HG03108 (cell line): ENCODE results near the gene MBD3L1.

Source experiments
- ATAC-seq: cut with Tn5 transposase; IDR thresholded peaks from one replicate; pipeline ENCODE4 v1.9.1; 2021; ENCODE audit warnings: moderate library complexity; ENCODE audit not compliant: unreplicated experiment

MBD3L1 gene

DNA sequence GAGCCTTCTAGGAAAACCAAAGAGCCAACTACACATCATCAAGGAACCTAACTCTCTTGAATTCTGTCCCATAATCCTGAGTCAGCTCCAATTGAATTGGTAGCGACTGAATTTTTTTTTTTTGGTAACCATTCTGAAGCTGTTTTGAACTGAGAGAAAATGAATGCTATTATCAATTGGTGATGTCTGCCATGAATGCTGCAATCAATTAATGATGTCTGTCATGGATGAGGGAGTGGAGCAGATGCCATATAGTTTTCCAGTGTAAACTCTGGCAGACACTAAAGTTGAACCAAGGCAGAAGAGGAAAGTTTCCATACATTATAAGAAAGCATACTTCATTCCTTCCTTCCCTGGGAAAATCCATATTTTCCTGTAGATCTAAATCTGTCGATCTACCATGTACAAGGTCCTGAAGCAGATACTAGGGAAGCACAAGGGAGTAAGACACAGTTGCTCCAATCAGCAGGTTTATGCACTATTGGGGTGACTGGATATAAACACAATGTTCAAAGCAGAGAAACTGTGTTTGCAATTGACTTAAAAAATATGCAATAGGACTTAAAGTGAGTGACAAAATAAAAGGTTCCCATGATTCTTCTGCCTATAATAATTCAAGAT, 48.8 kb downstream of the MBD3L1 start:
- no peak for ATAC-seq

DNA sequence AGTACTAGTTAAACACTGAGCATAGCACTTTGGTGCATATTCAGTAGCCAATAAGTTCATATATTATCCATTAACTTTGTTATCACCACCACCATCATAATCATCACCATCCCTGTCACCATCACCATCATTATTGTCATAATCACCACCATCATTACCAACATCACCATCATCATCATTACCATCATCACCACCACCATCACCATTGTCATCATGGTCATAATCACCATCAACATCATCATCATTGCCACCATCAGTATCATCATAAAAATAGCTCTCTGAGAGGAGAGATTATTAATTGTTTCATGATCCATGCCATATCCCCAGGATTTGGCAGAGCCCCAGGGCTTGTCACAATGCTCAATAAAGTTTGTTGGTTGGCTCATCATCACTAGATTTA, 49.3 kb downstream of the MBD3L1 start:
- no peak for ATAC-seq

DNA sequence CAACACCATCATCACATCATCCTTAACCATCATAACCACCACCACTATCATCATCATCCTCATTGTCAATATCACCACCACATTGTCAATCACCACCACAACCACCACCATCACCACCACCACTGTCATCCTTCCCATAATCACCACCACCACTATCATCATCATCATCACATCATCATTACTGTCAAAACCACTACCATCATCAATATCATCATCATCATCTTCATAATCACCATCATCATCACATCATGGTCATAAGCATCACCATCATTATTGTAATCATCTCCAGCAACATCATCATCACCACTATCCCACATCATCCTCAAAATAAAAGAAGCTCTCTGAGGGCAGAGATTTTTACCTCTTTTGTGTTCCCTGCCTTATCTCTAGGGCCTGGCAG, 52.2 kb downstream of the MBD3L1 start:
- no peak for ATAC-seq

DNA sequence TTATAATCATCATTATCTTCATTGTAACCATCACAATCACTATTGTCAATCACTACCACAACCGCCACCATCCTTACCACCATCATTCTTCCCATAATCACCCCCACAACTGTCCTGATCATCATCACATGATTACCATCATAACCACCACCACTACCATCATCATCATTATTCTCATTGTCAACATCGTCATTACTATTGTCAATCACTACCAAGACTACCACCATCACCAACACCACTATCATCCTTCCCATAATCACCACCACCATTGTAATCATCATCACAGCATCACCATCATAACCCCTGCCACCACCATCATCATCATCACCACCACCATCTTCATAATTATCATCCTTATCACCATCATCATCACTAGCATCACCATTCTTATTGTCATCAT, 55.2 kb downstream of the MBD3L1 start:
- ATAC-seq, result no peak

DNA sequence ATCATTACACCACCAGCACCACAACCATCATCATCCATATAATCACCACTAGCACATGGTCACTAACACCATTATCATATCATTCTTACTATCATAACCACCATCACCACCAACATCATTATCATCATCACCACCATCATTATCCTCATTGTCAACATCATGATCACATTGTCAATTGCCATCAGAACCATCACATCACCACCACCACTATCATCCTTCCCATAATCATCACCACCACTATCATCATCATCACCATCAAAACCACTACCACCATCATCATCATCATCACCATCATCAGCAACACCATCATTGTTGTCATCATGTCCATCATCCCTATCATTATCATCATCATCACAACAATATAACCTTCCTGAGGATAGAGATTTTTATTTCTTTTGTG, 58.1 kb downstream of the MBD3L1 start:
- no peak for ATAC-seq
